ENCODE results near the gene KCTD6. TPM values are rescaled to one million over a fixed set of nuclear protein-coding genes. Genes with fewer than 3 reads are reported as not detected.

The KCTD6 gene
- total and polyA plus RNA-seq, 2 of the 4 experiments (the other 2 are of a cell fraction): 7.0 to 9.2 TPM

DNA sequence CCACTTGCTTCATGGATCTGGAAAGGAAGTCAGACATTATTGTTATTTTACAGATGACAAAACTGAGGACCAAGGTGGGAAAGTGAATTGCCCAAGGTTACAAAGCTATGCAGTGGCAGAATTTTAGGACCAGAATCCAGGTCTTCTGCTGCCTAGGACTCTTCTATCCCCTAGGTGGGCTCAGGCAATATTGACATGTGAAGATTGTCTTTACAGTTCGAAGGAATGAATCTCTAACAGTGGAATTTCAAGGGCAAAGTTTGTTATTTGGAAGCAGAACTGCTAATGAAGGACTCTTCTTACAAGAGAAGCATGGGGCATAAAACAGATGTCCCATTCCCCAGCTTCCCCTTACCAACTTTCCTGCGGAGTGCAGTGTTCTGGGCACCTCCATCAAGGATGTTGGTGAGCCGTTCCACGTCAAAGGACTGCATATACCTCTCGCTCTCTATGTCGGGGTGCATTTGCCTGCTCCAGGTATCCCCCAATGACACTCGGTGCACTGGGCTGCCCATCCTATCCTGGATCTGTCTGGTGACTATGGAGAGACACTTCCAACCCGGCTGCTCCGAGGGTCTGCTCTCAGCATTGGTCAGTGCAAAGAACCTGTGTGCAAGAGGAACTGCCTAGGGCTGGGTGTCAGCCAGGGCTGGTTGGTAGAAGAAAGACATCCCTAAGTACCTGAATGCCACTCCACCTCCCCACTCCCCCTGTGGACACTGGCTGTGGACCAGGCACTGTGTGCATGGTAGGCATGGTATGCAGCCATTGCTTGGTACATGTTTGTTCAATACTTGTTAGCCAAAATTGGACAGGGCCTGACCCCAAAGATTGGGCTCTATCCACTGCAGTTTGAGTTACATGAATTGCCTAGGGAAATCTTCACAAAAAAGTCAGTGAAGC, 42.9 kb downstream of the KCTD6 start:
- no peaks in the 10 kb centered on the region for H3K79me1 ChIP-seq (ENCODE audit: low read depth in 1 of 2, low read length in 2 of 2)
- in situ Hi-C loops (cut with MboI; ENCODE audit: low sequenced_read_pairs): loop anchor here (5.0 kb wide), 1 partner anchor 208 kb away; no protein-coding TSS in a partner anchor
- no peak overlapping the region for H2AK9ac ChIP-seq (replicated peaks; ENCODE audit: low read depth, low read length, poor library complexity)
- H2BK5ac ChIP-seq (ENCODE audit: low read depth, low read length, poor library complexity, severe bottlenecking): no peak overlapping the region
- H3K9me1 ChIP-seq (ENCODE audit: insufficient read depth, low read length): no peaks in the 10 kb centered on the region
- no peaks in the 10 kb centered on the region for H3K27me3 ChIP-seq (ENCODE audit: control insufficient read depth, insufficient read depth, low read length)
- no peak overlapping the region for H3K23ac ChIP-seq (ENCODE audit: low read depth, low read length)
- no peak overlapping the region for H3K18ac ChIP-seq (ENCODE audit: low read depth, low read length)
- H3K4me1 ChIP-seq (ENCODE audit: control insufficient read depth, insufficient read depth, low read length): peaks cover 16% of the 10 kb centered on the region
- CTCF ChIA-PET: no interaction called here
- WGBS, 2 experiments (ENCODE audit: extremely low coverage in 2 of 2, insufficient read length in 1 of 2): 90% methylated on average over 3 of the region's 9 CpGs; no CpG with 5 or more reads in 1 of the 2 experiments
- TF ChIP-seq MAZ (IDR thresholded peaks at IDR 0.05; ENCODE audit: borderline replicate concordance, low read depth, low read length) (no peak), CEBPB (IDR thresholded peaks at IDR 0.05; ENCODE audit: low read depth, low read length) (no peak), USF2 (IDR thresholded peaks at IDR 0.05; ENCODE audit: low read depth, low read length) (no peak), BHLHE40 (IDR thresholded peaks at IDR 0.05; ENCODE audit: low read depth, low read length) (no peak), CHD1 (IDR thresholded peaks at IDR 0.05; ENCODE audit: low read depth, low read length) (no peak), CTCF (conservative IDR thresholded peaks at IDR 0.05; ENCODE audit: low read depth, low read length) (no peak), NFE2L2 (IDR thresholded peaks at IDR 0.05; ENCODE audit: low read depth, low read length) (no peak), POLR2A (IDR thresholded peaks at IDR 0.05; ENCODE audit: low read depth, low read length) (no peak), FOS (IDR thresholded peaks at IDR 0.05; ENCODE audit: low read depth, low read length) (no peak), MAFK (IDR thresholded peaks at IDR 0.05; ENCODE audit: low read depth, low read length) (no peak), MXI1 (IDR thresholded peaks at IDR 0.05; ENCODE audit: borderline replicate concordance, low read depth, low read length) (no peak), RCOR1 (IDR thresholded peaks at IDR 0.05; ENCODE audit: insufficient replicate concordance, low read length) (no peak), SMC3 (IDR thresholded peaks at IDR 0.05; ENCODE audit: low read depth, low read length) (no peak), RFX5 (IDR thresholded peaks at IDR 0.05; ENCODE audit: low read depth, low read length) (no peak)
- no peak overlapping the region for H3K27ac ChIP-seq (ENCODE audit: insufficient read depth, low read length)
- H2AFZ ChIP-seq (replicated peaks; ENCODE audit: low read length, poor library complexity): no peak overlapping the region
- H3K4ac ChIP-seq (ENCODE audit: low read depth, low read length): no peak overlapping the region
- H3K9ac ChIP-seq (ENCODE audit: low read depth, low read length): no peak overlapping the region
- BruUV-seq (replicated peaks): no TSS peak
- no peak overlapping the region for H2BK20ac ChIP-seq (ENCODE audit: low read depth, low read length)
- POLR2A ChIA-PET (ENCODE audit: unreplicated experiment): no interaction called here
- H3K4me3 ChIP-seq (ENCODE audit: insufficient read depth, low read depth, low read length): no peak overlapping the region
- H3K9me3 ChIP-seq (ENCODE audit: control insufficient read depth, insufficient read depth, low read length): no peaks in the 10 kb centered on the region
- no peak overlapping the region for H3K14ac ChIP-seq (replicated peaks; ENCODE audit: low read depth, low read length)
- intact Hi-C loops (cut with micrococcal nuclease): loop anchor here (5.0 kb wide), 1 partner anchor 43 kb away; the partner anchor contains the start of gene KCTD6
- no peak overlapping the region for H2BK120ac ChIP-seq (ENCODE audit: low read depth, low read length)
- dilution Hi-C loops (cut with HindIII; ENCODE audit: low sequenced_read_pairs, unreplicated experiment): no loop called here
- no peaks in the 10 kb centered on the region for H4K20me1 ChIP-seq (ENCODE audit: insufficient read depth, low read length)
- peaks cover 3% of the 10 kb centered on the region; the same call in 1 of the 2 replicates for H3K36me3 ChIP-seq (ENCODE audit: control insufficient read depth, insufficient read depth, low read length)
- no peak overlapping the region for H4K5ac ChIP-seq (ENCODE audit: low read depth, low read length)
- H2BK15ac ChIP-seq (ENCODE audit: low read depth, low read length): no peak overlapping the region
- H4K8ac ChIP-seq (ENCODE audit: low read depth in 2 of 2, low read length in 2 of 2): no peak overlapping the region
- no peak overlapping the region for H3K4me2 ChIP-seq (ENCODE audit: low read depth, low read length)
- no peak overlapping the region for H4K91ac ChIP-seq (ENCODE audit: insufficient read depth, low read depth, low read length)
- H3K56ac ChIP-seq (ENCODE audit: extremely low read depth, insufficient read depth, low read length): no peak overlapping the region
- DNase-seq (no peak), ATAC-seq (ENCODE audit: low read depth) (no peak)
- H2AK5ac ChIP-seq (ENCODE audit: low read depth, low read length): no peak overlapping the region

Measured in IMR-90 (cell line).